H1 (cell line): ENCODE measurements around the gene C2orf72. TPM values are rescaled to one million over a fixed set of nuclear protein-coding genes. Genes with fewer than 3 reads are reported as not detected.

Experiments used
- CTCF ChIA-PET: fragments of 300-600 bp; sonication (Branson Sonifier 250); formaldehyde crosslinking; loops from one replicate; lab custom pipeline; 2021; ENCODE audit not compliant: partially characterized antibody; lab: Charles Lee
- POLR2A ChIA-PET: fragments of 300-600 bp; sonication (Branson Sonifier 250); formaldehyde crosslinking; loops from one replicate; lab custom pipeline; 2021; ENCODE audit warnings: inconsistent platforms; ENCODE audit not compliant: partially characterized antibody; lab: Charles Lee
- DNase-seq, 2 experiments: peaks; one replicate each; pipeline versions ENCODE4 v3.0.0 to v3.0.0-alpha.2; 2010 to 2022; ENCODE audit warnings: low spot score in 2 of 2, low read depth in 1 of 2, mixed read lengths in 1 of 2
- FAIRE-seq: peaks from 2 replicates; lab custom pipeline; 2011; peaks lifted over from hg19 to GRCh38; lab: Jason Lieb, UNC
- H2AFZ ChIP-seq: 2 replicates; pipeline ENCODE4 v1.8.1; 2012; ENCODE audit warnings: low read length, inconsistent platforms
- H2AK5ac ChIP-seq: 2 replicates; pipeline ENCODE4 v1.6.1; 2013; ENCODE audit warnings: low read depth, low read length
- H2BK120ac ChIP-seq: replicated peaks from 2 replicates; pipeline ENCODE3; 2013; ENCODE audit warnings: low read depth, low read length, inconsistent platforms
- H2BK12ac ChIP-seq: 2 replicates; pipeline ENCODE4 v1.6.1; 2013; ENCODE audit warnings: low read depth, low read length
- H2BK15ac ChIP-seq: 2 replicates; pipeline ENCODE4 v1.6.1; 2013; ENCODE audit warnings: low read length
- H2BK20ac ChIP-seq: 2 replicates; pipeline ENCODE4 v1.6.1; 2013; ENCODE audit warnings: low read length
- H2BK5ac ChIP-seq: 2 replicates; pipeline ENCODE4 v1.6.1; 2013; ENCODE audit warnings: low read depth, low read length
- H3K14ac ChIP-seq: 2 replicates; pipeline ENCODE4 v1.6.1; 2013; ENCODE audit warnings: inconsistent platforms; ENCODE audit not compliant: insufficient read length
- H3K18ac ChIP-seq: 2 replicates; pipeline ENCODE4 v1.6.1; 2013; ENCODE audit warnings: low read length; ENCODE audit errors: extremely low read depth
- H3K23ac ChIP-seq: 2 replicates; pipeline ENCODE4 v1.6.1; 2013; ENCODE audit warnings: inconsistent platforms; ENCODE audit not compliant: insufficient read length
- H3K23me2 ChIP-seq: 2 replicates; pipeline ENCODE4 v1.6.1; 2013; ENCODE audit warnings: low read depth, low read length
- H3K27ac ChIP-seq: 2 replicates; pipeline ENCODE4 v1.6.1; 2011; ENCODE audit warnings: low read depth, low read length, inconsistent platforms
- H3K27me3 ChIP-seq, 4 experiments: replicated peaks in 1 of 4; 1 replicate in 1 of 4; 2 replicates in 3 of 4; pipeline versions ENCODE4 v1.6.1 to v1.8.1; 2011 to 2013; ENCODE audit warnings: low read length in 3 of 4, mild to moderate bottlenecking in 3 of 4, inconsistent platforms in 2 of 4, mixed read lengths in 2 of 4, moderate library complexity in 1 of 4; ENCODE audit not compliant: control insufficient read depth in 3 of 4, insufficient read depth in 3 of 4; ENCODE audit errors: extremely low read depth in 1 of 4
- H3K36me3 ChIP-seq, 4 experiments: 2 replicates each; pipeline versions ENCODE4 v1.6.1 to v1.8.1; 2011 to 2013; ENCODE audit warnings: mild to moderate bottlenecking in 4 of 4, low read length in 3 of 4, moderate library complexity in 2 of 4, control low read depth in 1 of 4, inconsistent platforms in 1 of 4; ENCODE audit not compliant: insufficient read depth in 4 of 4, control insufficient read depth in 2 of 4
- H3K4ac ChIP-seq: replicated peaks from 2 replicates; pipeline ENCODE3; 2013; ENCODE audit warnings: low read length, low read depth, mixed read lengths, inconsistent platforms; ENCODE audit not compliant: insufficient read length
- H3K4me1 ChIP-seq, 4 experiments: replicated peaks in 1 of 4; 1 replicate in 1 of 4; 2 replicates in 3 of 4; pipeline versions ENCODE4 v1.6.1 to v1.8.1; 2011 to 2013; ENCODE audit warnings: low read length in 3 of 4, inconsistent platforms in 2 of 4, mixed read lengths in 1 of 4; ENCODE audit not compliant: insufficient read depth in 4 of 4, control insufficient read depth in 3 of 4
- H3K4me2 ChIP-seq, 2 experiments: 2 replicates each; pipeline versions ENCODE4 v1.6.1 to v1.8.1; 2011 to 2013; ENCODE audit warnings: low read depth in 2 of 2, low read length in 2 of 2, control low read depth in 1 of 2, inconsistent platforms in 1 of 2, mild to moderate bottlenecking in 1 of 2; ENCODE audit not compliant: insufficient read depth in 1 of 2
- H3K4me3 ChIP-seq, 4 experiments: fragments of 200-600, 300-600 bp in 1 of 4; sonication (generic), shearing (Covaris generic), sonication (Bioruptor Twin) in 1 of 4; 2 replicates each; pipeline versions ENCODE4 v1.5.1 to v1.8.1; 2011 to 2016; ENCODE audit warnings: low read length in 4 of 4, low read depth in 3 of 4, control low read depth in 2 of 4, inconsistent platforms in 2 of 4, mild to moderate bottlenecking in 2 of 4, mixed read lengths in 1 of 4, moderate library complexity in 1 of 4; ENCODE audit not compliant: insufficient read depth in 2 of 4; ENCODE audit errors: extremely low read depth in 1 of 4
- H3K56ac ChIP-seq: replicated peaks from 2 replicates; pipeline ENCODE3; 2013; ENCODE audit warnings: low read depth, mild to moderate bottlenecking, mixed read lengths, low read length, inconsistent platforms; ENCODE audit not compliant: insufficient read length
- H3K79me1 ChIP-seq: 2 replicates; pipeline ENCODE4 v1.6.1; 2013; ENCODE audit warnings: low read depth, low read length, control low read depth
- H3K79me2 ChIP-seq, 2 experiments: 2 replicates each; pipeline versions ENCODE4 v1.6.1 to v1.8.1; 2012 to 2013; ENCODE audit warnings: low read length in 2 of 2, mild to moderate bottlenecking in 2 of 2, inconsistent platforms in 1 of 2; ENCODE audit not compliant: insufficient read depth in 2 of 2, control insufficient read depth in 1 of 2
- H3K9ac ChIP-seq, 4 experiments: replicated peaks in 1 of 4; 1 replicate in 1 of 4; 2 replicates in 3 of 4; pipeline versions ENCODE4 v1.6.1 to v1.8.1; 2011 to 2013; ENCODE audit warnings: low read depth in 3 of 4, low read length in 3 of 4, control low read depth in 2 of 4, mild to moderate bottlenecking in 2 of 4, moderate library complexity in 2 of 4, inconsistent platforms in 1 of 4; ENCODE audit errors: extremely low read depth in 1 of 4
- H3K9me3 ChIP-seq, 2 experiments: 2 replicates each; pipeline versions ENCODE4 v1.6.1 to v1.8.1; 2012 to 2013; ENCODE audit warnings: mild to moderate bottlenecking in 2 of 2, moderate library complexity in 2 of 2, control low read depth in 1 of 2, inconsistent platforms in 1 of 2, low read depth in 1 of 2, low read length in 1 of 2, mixed read lengths in 1 of 2; ENCODE audit not compliant: insufficient read depth in 2 of 2
- H4K20me1 ChIP-seq, 2 experiments: replicated peaks in 1 of 2; 2 replicates each; pipeline versions ENCODE3 to v1.8.1; 2011 to 2013; ENCODE audit warnings: inconsistent platforms in 2 of 2, low read length in 2 of 2, mild to moderate bottlenecking in 1 of 2; ENCODE audit not compliant: insufficient read depth in 2 of 2, control insufficient read depth in 1 of 2
- H4K5ac ChIP-seq: 2 replicates; pipeline ENCODE4 v1.6.1; 2013; ENCODE audit warnings: low read length, low read depth, mixed read lengths, inconsistent platforms; ENCODE audit not compliant: insufficient read length
- H4K8ac ChIP-seq: 2 replicates; pipeline ENCODE4 v1.8.0; 2013; ENCODE audit warnings: mild to moderate bottlenecking, moderate library complexity, low read length, inconsistent platforms; ENCODE audit not compliant: insufficient read depth; ENCODE audit errors: extremely low read depth
- H4K91ac ChIP-seq: replicated peaks from 2 replicates; pipeline ENCODE3; 2013; ENCODE audit warnings: low read length, mixed read lengths, inconsistent platforms; ENCODE audit not compliant: insufficient read length
- BCL11A ChIP-seq, 2 experiments: IDR thresholded peaks; one replicate each; pipeline ENCODE4 v1.6.1; 2011; ENCODE audit warnings: low read depth in 2 of 2, low read length in 2 of 2, mild to moderate bottlenecking in 2 of 2
- CBX8 ChIP-seq: fragments of 300-800, 300-1000 bp; sonication (generic); IDR thresholded peaks from 2 replicates; pipeline ENCODE4 v1.7.1; 2016; ENCODE audit warnings: low read depth, low read length, borderline replicate concordance
- CHD2 ChIP-seq: IDR thresholded peaks from 2 replicates; pipeline ENCODE4 v1.6.1; 2012; ENCODE audit warnings: low read length, improper control_type of control experiment
- GTF2F1 ChIP-seq: IDR thresholded peaks from 2 replicates; pipeline ENCODE4 v1.6.1; 2012; ENCODE audit warnings: low read depth, low read length, improper control_type of control experiment, borderline replicate concordance
- TAF7 ChIP-seq: optimal IDR thresholded peaks from 2 replicates; pipeline ENCODE3; 2011; ENCODE audit warnings: low read depth, mild to moderate bottlenecking, inconsistent platforms, low read length, moderate library complexity, borderline replicate concordance
- polyA plus RNA-seq, 7 experiments: library from polyadenylated mRNA; depleted of rRNA in 3 of 7; stranded (reverse) in 5 of 7; unstranded in 2 of 7; fragments of >200 nt in 5 of 7; fragments of 200-250 nt in 2 of 7; gene quantifications; 1 replicate in 5 of 7; 2 replicates in 1 of 7; 4 replicates in 1 of 7; pipeline versions ENCODE4 v1.2.1 to v1.2.3, GENCODE V29; 2011 to 2013; ENCODE audit warnings: missing spikeins in 2 of 7, mixed read lengths in 2 of 7
- total RNA-seq: library from RNA; stranded (reverse); fragmentation: NEBNext Ultra II Directional; extraction: Animal tissue kit (Norgen Biotek cat#: 25700); gene quantifications from 2 replicates; pipeline ENCODE4 v1.2.1, GENCODE V29; 2021
- TF ChIP-seq, protein P1 (sequence below): IDR thresholded peaks from 2 replicates; pipeline ENCODE4 v1.6.1; 2012; ENCODE audit warnings: low read length, inconsistent platforms

The C2orf72 gene
- total and polyA plus RNA-seq, 2 of the 8 experiments (the other 6 are each of a cell fraction or from before 2014, with no cell fraction given), result 1.1 to 1.7 TPM

DNA sequence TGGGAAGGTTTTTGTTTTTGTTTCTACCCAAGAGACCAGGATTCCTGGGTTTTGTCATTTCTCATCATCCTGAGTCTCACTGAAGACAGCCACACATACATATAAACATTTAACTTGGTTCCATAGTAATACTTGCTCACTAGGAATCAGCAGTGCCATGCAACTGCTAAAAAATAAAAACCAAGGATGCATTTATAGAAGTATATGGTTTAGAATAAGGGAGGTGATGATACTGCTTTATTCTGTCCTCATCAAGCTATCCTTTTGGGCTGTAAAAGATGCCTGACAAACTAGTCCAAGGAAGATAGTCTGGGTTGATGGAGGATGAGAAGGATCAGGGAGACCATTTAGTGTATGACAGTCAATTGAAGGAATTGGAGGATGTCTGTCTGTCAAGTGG is 40.7 kb upstream of the C2orf72 start:
- no peak overlapping the region for H3K4ac ChIP-seq
- POLR2A ChIA-PET, result interaction anchor here (1.8 kb wide), 1 partner anchor 12 kb away, joined by 8 read pairs; no protein-coding TSS in a partner anchor
- no peak overlapping the region for H4K8ac ChIP-seq
- no peak overlapping the region for H2BK12ac ChIP-seq
- no peaks in the 10 kb centered on the region; a peak in 2 of 7 replicates for H3K4me1 ChIP-seq
- H3K18ac ChIP-seq, result no peak overlapping the region
- no peaks in the 10 kb centered on the region for H3K79me2 ChIP-seq
- no peak overlapping the region for H3K56ac ChIP-seq
- no peak overlapping the region for H3K23ac ChIP-seq
- H4K5ac ChIP-seq, result no peak overlapping the region
- H3K9me3 ChIP-seq, result no peaks in the 10 kb centered on the region
- H3K27ac ChIP-seq, result no peak overlapping the region
- H3K4me3 ChIP-seq, result no peak overlapping the region
- H2BK20ac ChIP-seq, result no peak overlapping the region
- H2BK5ac ChIP-seq, result no peak overlapping the region
- H3K36me3 ChIP-seq, result no peaks in the 10 kb centered on the region
- no peak overlapping the region for H2BK15ac ChIP-seq
- no peaks in the 10 kb centered on the region for H4K20me1 ChIP-seq
- CTCF ChIA-PET, result interaction anchor here (0.5 to 2.5 kb wide), 6 partner anchors 9 to 172 kb away, joined by 4 to 12 read pairs (median 8); partner anchors contain the start of gene GPR55
- H3K9ac ChIP-seq, result no peak overlapping the region
- H2AK5ac ChIP-seq, result no peak overlapping the region
- DNase-seq (no peak), FAIRE-seq (no peak)
- no peak overlapping the region for H3K14ac ChIP-seq
- H2AFZ ChIP-seq, result no peak overlapping the region
- H4K91ac ChIP-seq, result no peak overlapping the region
- no peaks in the 10 kb centered on the region for H3K79me1 ChIP-seq
- peaks cover 0 to 6% (median 3%) of the 10 kb centered on the region in 4 experiments; a peak in 3 of 7 replicates for H3K27me3 ChIP-seq
- no peak overlapping the region for H2BK120ac ChIP-seq
- H3K4me2 ChIP-seq, result no peak overlapping the region
- H3K23me2 ChIP-seq, result no peaks in the 10 kb centered on the region
- TF ChIP-seq CBX8 (no peak), CHD2 (no peak), BCL11A (IDR thresholded peaks at IDR 0.05; ENCODE audit: low read depth in 2 of 2, low read length in 2 of 2) (no peak), GTF2F1 (no peak), TAF7 (no peak)
- TF ChIP-seq, protein P1, sequence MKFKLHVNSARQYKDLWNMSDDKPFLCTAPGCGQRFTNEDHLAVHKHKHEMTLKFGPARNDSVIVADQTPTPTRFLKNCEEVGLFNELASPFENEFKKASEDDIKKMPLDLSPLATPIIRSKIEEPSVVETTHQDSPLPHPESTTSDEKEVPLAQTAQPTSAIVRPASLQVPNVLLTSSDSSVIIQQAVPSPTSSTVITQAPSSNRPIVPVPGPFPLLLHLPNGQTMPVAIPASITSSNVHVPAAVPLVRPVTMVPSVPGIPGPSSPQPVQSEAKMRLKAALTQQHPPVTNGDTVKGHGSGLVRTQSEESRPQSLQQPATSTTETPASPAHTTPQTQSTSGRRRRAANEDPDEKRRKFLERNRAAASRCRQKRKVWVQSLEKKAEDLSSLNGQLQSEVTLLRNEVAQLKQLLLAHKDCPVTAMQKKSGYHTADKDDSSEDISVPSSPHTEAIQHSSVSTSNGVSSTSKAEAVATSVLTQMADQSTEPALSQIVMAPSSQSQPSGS, result no peak
